Choroid plexus epithelial cell (primary cell): ENCODE measurements around the gene TMEM92.
A peak's percentile ranks its signal among the peaks of the same experiment; 100 is the strongest.

ENCODE experiments used
- DNase-seq: peaks from one replicate; pipeline ENCODE4 v3.0.0-alpha.2; 2010; ENCODE audit warnings: low read depth
- H3K4me3 ChIP-seq: 2 replicates; pipeline ENCODE4 v1.5.1; 2011; ENCODE audit warnings: low read depth, mild to moderate bottlenecking, control low read depth, low read length, moderate library complexity
- CTCF ChIP-seq: conservative IDR thresholded peaks from 2 replicates; pipeline ENCODE4 v1.5.1; 2011; ENCODE audit warnings: low read depth, mild to moderate bottlenecking, control low read depth, inconsistent platforms, low read length, moderate library complexity

The TMEM92 gene

GRCh38 chr17:50277357-50277754 lies 3.1 kb downstream of the TMEM92 start:
- DNase-seq = no peak
- no peak for TF ChIP-seq CTCF
- no peak overlapping the region for H3K4me3 ChIP-seq

DNA sequence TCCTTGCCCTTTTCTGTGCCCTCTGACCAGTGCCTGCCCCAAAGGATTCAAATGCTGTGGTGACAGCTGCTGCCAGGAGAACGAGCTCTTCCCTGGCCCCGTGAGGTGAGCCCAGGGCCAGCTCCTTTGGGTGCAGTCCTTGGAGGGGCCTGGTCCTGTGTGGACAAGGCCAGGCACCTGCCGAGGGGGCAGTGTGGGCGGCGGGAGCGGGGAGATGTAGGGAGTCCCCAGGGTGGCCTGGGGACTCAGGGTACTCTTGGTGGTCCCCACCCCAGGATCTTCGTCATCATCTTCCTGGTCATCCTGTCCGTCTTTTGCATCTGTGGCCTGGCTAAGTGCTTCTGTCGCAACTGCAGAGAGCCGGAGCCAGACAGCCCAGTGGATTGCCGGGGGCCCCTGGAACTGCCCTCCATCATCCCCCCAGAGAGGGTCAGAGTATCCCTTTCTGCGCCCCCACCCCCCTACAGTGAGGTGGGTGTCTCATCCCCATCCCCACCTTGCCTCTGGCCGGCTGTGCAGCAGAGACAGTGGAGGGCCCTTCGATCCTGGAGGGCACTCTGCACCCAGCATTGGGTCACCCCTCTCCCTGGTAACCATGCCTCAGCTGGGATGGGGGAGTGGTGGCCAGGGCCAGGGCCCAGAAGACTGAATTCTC lies 4.4 kb downstream of the TMEM92 start:
- TF ChIP-seq CTCF = no peak
- DNase-seq = no peak
- no peak overlapping the region for H3K4me3 ChIP-seq

- DNase-seq = no peak
- no peak for TF ChIP-seq CTCF
- H3K4me3 ChIP-seq = no peak overlapping the region
Measured at GRCh38 chr17:50279181-50279526, 4.9 kb downstream of the TMEM92 start.

GRCh38 chr17:50279639-50280038 lies 5.4 kb downstream of the TMEM92 start:
- DNase-seq = no peak
- H3K4me3 ChIP-seq = no peak overlapping the region
- no peak for TF ChIP-seq CTCF

- no peak for TF ChIP-seq CTCF
- H3K4me3 ChIP-seq = no peak overlapping the region
- peak; percentile 50 for DNase-seq
Measured at GRCh38 chr17:50280068-50280467, 5.8 kb downstream of the TMEM92 start.

DNA sequence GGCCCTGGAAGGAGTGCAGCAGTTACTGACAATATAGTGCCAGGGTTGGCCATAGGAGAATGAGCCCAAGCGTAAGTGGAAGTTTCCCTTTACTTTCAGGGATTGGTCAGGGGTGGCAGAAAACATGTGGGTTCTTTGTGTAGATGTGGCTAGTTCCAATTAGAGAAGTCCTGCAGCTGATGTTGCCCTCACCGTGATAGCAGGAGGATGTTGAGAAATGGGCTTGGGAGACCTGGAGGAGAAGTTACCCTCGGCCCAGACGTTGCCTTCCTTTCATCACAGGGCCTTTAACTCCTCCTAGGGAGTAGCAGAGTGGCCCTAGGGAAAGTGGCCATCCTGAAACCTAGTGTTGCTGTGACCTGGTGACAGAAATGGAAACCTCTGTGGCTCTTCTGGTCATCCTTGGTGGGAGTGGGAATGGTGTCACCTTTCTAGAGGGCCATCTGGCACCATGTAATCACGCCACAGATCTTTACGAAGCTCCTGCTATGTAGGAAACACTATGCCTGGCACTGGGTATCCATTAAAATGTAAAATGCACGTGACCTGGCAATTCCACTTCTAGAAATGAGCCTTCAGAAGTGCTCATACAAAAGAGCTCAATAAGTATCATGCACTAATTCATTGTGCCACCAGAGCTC lies 6.7 kb downstream of the TMEM92 start:
- TF ChIP-seq CTCF = no peak
- no peak for DNase-seq
- H3K4me3 ChIP-seq = no peak overlapping the region
